Measurements from ENCODE around the gene KRTAP5-11.
"Not testable (repeated sequence)": the region's sequence is repeated elsewhere in the genome, so short reads cannot be mapped to it uniquely, and the experiment has no call there.

GRCh38 chr11:71607520-71608216, 25.0 kb upstream of the KRTAP5-11 start:
- peak; percentile 60 for TF ChIP-seq EZH2 (IDR thresholded peaks at IDR 0.05; ENCODE audit: insufficient read depth, poor library complexity, severe bottlenecking)
- not testable (repeated sequence) for TF ChIP-seq EZH2phosphoT487 (IDR thresholded peaks at IDR 0.05; ENCODE audit: insufficient read depth, low read depth)

All from GM23248 (cell line).